T-helper 1 cell treated with Interleukin-12 subunit alpha and Interleukin-12 subunit beta and Interleukin-4 antibody, amounts not matched to agents 30 μg/mL and 1 μg/mL, for 36 hours (primary cell): ENCODE measurements around the gene ALS2.
A peak's percentile ranks its signal among the peaks of the same experiment; 100 is the strongest.
"Not testable (repeated sequence)": the region's sequence is repeated elsewhere in the genome, so short reads cannot be mapped to it uniquely, and the experiment has no call there.

Source experiments
- H3K27ac Mint-ChIP-seq: one replicate; pipeline ENCODE4 v1.8.0; 2021; ENCODE audit warnings: mild to moderate bottlenecking, mixed read lengths
- H3K27me3 Mint-ChIP-seq: one replicate; pipeline ENCODE4 v1.8.0; 2021; ENCODE audit warnings: low read depth, mixed read lengths
- H3K36me3 Mint-ChIP-seq: one replicate; pipeline ENCODE4 v1.8.0; 2021; ENCODE audit warnings: low read depth, mixed read lengths
- H3K4me1 Mint-ChIP-seq: one replicate; pipeline ENCODE4 v1.8.0; 2021; ENCODE audit warnings: low read depth, mixed read lengths
- H3K4me3 Mint-ChIP-seq: one replicate; pipeline ENCODE4 v1.8.0; 2021; ENCODE audit warnings: mild to moderate bottlenecking, moderate library complexity, mixed read lengths
- H3K9me3 Mint-ChIP-seq: one replicate; pipeline ENCODE4 v1.8.0; 2021; ENCODE audit warnings: mixed read lengths

Gene ALS2

GRCh38 chr2:201779901-201780673 lies 646 bp downstream of the ALS2 start:
- Mint-ChIP-seq H3K36me3 (no peaks in the 10 kb centered on the region), H3K4me1 (peaks cover 24% of the 10 kb centered on the region), H3K4me3 (peak overlapping the region; percentile 98), H3K27me3 (peaks cover 18% of the 10 kb centered on the region), H3K9me3 (no peaks in the 10 kb centered on the region), H3K27ac (peak overlapping the region; percentile 74)

GRCh38 chr2:201777869-201778268 lies 2.9 kb downstream of the ALS2 start:
- H3K4me3 Mint-ChIP-seq = no peak overlapping the region
- peaks cover 24% of the 10 kb centered on the region for H3K4me1 Mint-ChIP-seq
- no peaks in the 10 kb centered on the region for H3K36me3 Mint-ChIP-seq
- no peak overlapping the region for H3K27ac Mint-ChIP-seq
- H3K9me3 Mint-ChIP-seq = no peaks in the 10 kb centered on the region
- H3K27me3 Mint-ChIP-seq = peaks cover 9% of the 10 kb centered on the region

DNA sequence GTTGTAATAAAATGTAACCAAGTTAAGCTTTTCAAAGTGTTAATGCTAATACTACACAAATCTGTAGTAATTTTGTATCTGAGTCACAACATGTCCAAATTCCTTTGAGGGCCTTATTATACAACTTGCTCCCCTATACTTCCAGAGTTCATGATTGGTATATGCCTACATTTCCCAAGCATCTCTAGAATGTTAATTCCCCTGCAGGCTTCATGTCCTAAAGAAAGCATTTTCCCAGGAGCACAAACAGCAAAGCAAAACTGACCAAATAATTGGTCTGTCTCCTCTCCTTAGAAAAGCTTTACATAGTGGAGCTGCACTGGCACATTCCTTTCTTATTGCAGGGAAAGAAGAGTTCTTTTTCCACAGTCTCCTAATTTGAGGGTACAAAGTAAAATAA lies 3.7 kb downstream of the ALS2 start:
- H3K27me3 Mint-ChIP-seq = peaks cover 4% of the 10 kb centered on the region
- H3K9me3 Mint-ChIP-seq = no peaks in the 10 kb centered on the region
- H3K4me3 Mint-ChIP-seq = no peak overlapping the region
- H3K27ac Mint-ChIP-seq = no peak overlapping the region
- H3K4me1 Mint-ChIP-seq = peaks cover 24% of the 10 kb centered on the region
- H3K36me3 Mint-ChIP-seq = no peaks in the 10 kb centered on the region

GRCh38 chr2:201775326-201775725 lies 5.4 kb downstream of the ALS2 start:
- Mint-ChIP-seq H3K4me1 (peaks cover 16% of the 10 kb centered on the region), H3K27me3 (no peaks in the 10 kb centered on the region), H3K36me3 (no peaks in the 10 kb centered on the region), H3K9me3 (no peaks in the 10 kb centered on the region), H3K4me3 (no peak overlapping the region), H3K27ac (no peak overlapping the region)

DNA sequence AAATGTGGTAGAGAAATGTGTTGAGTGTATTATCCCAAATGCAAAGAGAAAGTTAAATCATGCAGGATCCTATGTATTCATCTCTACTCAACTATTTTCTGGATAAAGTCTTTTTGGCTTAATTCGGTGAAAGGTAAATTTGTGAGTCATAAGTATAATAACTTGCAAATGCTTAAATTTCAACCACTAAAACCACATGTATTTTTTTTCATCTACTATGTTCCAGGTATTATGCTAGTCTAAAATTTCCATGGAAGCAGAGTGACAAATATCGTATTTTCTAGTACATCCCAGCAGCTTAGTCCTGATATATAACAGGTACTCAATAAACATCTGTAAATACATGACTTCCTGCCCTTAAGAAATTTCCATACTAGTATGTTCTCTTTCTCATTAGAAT lies 6.2 kb downstream of the ALS2 start:
- Mint-ChIP-seq H3K27ac (no peak overlapping the region), H3K4me1 (peaks cover 10% of the 10 kb centered on the region), H3K36me3 (no peaks in the 10 kb centered on the region), H3K9me3 (no peaks in the 10 kb centered on the region), H3K4me3 (no peak overlapping the region), H3K27me3 (no peaks in the 10 kb centered on the region)

DNA sequence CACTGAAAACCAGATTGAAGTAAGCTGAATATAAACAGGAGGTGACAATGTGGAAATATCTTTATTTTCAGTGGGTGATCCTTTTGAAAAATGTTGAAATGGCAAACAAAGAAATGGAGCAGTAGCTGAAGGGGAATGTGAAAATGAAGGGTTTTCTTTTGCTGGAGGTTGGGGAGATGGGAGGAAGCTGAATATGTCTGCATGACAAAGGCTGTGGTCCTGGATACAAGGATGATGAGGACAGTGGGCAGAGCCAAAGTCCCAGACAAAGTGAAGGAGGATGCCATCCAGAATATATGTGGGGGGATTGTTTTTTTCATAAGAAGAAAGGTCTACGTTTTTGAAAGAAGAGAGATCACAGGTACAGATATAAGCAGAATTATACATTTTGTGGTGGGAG lies 6.7 kb downstream of the ALS2 start:
- H3K27me3 Mint-ChIP-seq = no peaks in the 10 kb centered on the region
- H3K27ac Mint-ChIP-seq = no peak overlapping the region
- no peak overlapping the region for H3K4me3 Mint-ChIP-seq
- no peaks in the 10 kb centered on the region for H3K36me3 Mint-ChIP-seq
- peaks cover 7% of the 10 kb centered on the region for H3K4me1 Mint-ChIP-seq
- H3K9me3 Mint-ChIP-seq = no peaks in the 10 kb centered on the region

GRCh38 chr2:201769666-201770373 lies 10.9 kb downstream of the ALS2 start:
- H3K4me1 Mint-ChIP-seq = peaks cover 2% of the 10 kb centered on the region
- peaks cover 3% of the 10 kb centered on the region for H3K36me3 Mint-ChIP-seq
- no peak overlapping the region for H3K4me3 Mint-ChIP-seq
- no peak overlapping the region for H3K27ac Mint-ChIP-seq
- no peaks in the 10 kb centered on the region for H3K9me3 Mint-ChIP-seq
- H3K27me3 Mint-ChIP-seq = no peaks in the 10 kb centered on the region

GRCh38 chr2:201768918-201769317 lies 11.8 kb downstream of the ALS2 start:
- Mint-ChIP-seq H3K27me3 (no peaks in the 10 kb centered on the region), H3K36me3 (peaks cover 3% of the 10 kb centered on the region), H3K4me3 (no peak overlapping the region), H3K9me3 (no peaks in the 10 kb centered on the region), H3K27ac (no peak overlapping the region), H3K4me1 (peaks cover 2% of the 10 kb centered on the region)

DNA sequence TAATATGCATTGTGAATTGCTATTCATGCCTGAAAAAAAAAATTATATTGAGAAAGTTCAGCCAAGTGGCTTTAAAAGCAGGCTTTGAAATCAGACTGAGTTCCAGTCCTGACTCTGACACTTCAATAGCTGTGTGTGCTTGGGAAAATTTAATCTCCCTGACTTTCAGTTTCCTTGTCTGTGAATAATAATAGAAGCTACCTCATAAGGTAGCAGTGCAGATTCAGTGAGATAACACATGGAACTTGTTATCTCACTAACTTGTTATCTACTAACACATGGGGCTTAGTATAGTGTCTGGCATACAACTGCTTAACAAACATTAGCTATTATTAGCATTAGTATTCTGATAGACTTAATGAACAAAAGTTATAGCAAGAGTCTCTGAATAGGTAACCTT lies 14.9 kb downstream of the ALS2 start:
- H3K4me3 Mint-ChIP-seq = no peak overlapping the region
- H3K4me1 Mint-ChIP-seq = peaks cover 2% of the 10 kb centered on the region
- no peak overlapping the region for H3K27ac Mint-ChIP-seq

GRCh38 chr2:201764469-201764868 lies 16.3 kb downstream of the ALS2 start:
- H3K9me3 Mint-ChIP-seq, H3K4me1 Mint-ChIP-seq, H3K27me3 Mint-ChIP-seq, H3K4me3 Mint-ChIP-seq, H3K27ac Mint-ChIP-seq: not testable (repeated sequence)
- H3K36me3 Mint-ChIP-seq = peaks cover 10% of the 10 kb centered on the region

More for the DNA sequence above, 14.9 kb downstream of the ALS2 start:
- Mint-ChIP-seq H3K36me3 (peaks cover 6% of the 10 kb centered on the region), H3K9me3 (no peaks in the 10 kb centered on the region), H3K27me3 (no peaks in the 10 kb centered on the region)

- Mint-ChIP-seq H3K4me3 (no peak overlapping the region), H3K9me3 (no peaks in the 10 kb centered on the region), H3K27ac (no peak overlapping the region), H3K4me1 (no peaks in the 10 kb centered on the region), H3K36me3 (peaks cover 8% of the 10 kb centered on the region), H3K27me3 (no peaks in the 10 kb centered on the region)
Observed at GRCh38 chr2:201761101-201761500, 19.6 kb downstream of the ALS2 start.

DNA sequence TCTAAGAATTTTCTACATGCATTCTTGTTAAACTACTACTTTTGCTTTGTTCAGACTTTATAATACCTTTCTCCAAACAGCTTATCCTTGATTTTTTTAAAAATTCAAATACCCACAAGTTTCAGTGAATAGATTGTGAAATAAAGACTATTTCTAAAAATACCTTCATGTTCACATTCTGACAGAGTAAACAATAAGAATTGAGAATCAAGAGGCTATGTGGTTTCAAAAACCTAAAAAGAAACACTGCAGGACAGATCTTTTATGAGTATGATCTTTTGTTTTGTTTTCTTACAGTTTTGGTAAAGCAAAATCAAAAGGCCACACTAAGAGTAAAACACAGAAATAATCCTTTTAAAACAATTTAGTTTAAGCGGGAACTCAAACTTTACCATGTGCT lies 21.2 kb downstream of the ALS2 start:
- H3K4me3 Mint-ChIP-seq = no peak overlapping the region
- no peaks in the 10 kb centered on the region for H3K9me3 Mint-ChIP-seq
- peaks cover 8% of the 10 kb centered on the region for H3K36me3 Mint-ChIP-seq
- no peak overlapping the region for H3K27ac Mint-ChIP-seq
- H3K27me3 Mint-ChIP-seq = no peaks in the 10 kb centered on the region
- no peaks in the 10 kb centered on the region for H3K4me1 Mint-ChIP-seq

DNA sequence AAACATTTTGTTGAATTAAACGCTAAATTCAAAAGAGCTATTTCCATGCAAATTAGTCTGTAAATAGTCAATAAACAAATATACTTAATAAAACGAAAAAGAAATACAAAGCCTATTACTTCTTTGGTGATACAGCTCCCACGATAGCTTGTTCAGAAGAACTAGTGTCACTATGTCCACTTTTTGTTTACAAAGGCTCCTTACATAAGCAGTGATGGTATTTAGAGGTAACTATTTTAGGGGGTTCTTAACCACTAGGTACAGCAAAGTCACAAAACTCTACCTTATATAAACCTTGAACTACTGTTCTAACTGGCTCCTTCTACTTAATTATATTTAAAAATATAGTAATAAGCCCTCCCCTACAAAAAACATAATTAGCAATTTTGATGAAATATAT lies 21.9 kb downstream of the ALS2 start:
- no peak overlapping the region for H3K27ac Mint-ChIP-seq
- no peaks in the 10 kb centered on the region for H3K4me1 Mint-ChIP-seq
- H3K9me3 Mint-ChIP-seq = no peaks in the 10 kb centered on the region
- H3K36me3 Mint-ChIP-seq = peaks cover 8% of the 10 kb centered on the region
- H3K27me3 Mint-ChIP-seq = no peaks in the 10 kb centered on the region
- no peak overlapping the region for H3K4me3 Mint-ChIP-seq

DNA sequence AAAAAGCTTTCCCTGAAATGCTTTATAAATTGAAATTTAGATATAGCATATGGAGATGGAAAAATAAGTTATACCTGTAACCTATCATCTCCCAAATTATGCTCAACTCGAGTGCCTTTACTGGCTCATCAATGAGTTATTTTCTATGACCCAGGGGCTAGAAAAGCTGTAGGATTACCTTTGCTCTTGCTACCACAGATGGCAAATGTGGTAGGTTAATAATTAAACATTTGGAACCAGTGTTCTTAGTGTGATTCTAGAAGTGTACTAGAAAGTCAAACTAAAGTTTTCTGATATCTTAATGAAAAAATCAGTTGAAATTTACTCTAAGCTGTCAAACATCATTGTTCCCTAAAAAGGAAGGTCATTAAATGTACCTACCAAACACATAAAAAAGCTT lies 22.5 kb downstream of the ALS2 start:
- H3K9me3 Mint-ChIP-seq = no peaks in the 10 kb centered on the region
- no peaks in the 10 kb centered on the region for H3K4me1 Mint-ChIP-seq
- H3K27ac Mint-ChIP-seq = no peak overlapping the region
- no peaks in the 10 kb centered on the region for H3K27me3 Mint-ChIP-seq
- peaks cover 8% of the 10 kb centered on the region for H3K36me3 Mint-ChIP-seq
- no peak overlapping the region for H3K4me3 Mint-ChIP-seq

DNA sequence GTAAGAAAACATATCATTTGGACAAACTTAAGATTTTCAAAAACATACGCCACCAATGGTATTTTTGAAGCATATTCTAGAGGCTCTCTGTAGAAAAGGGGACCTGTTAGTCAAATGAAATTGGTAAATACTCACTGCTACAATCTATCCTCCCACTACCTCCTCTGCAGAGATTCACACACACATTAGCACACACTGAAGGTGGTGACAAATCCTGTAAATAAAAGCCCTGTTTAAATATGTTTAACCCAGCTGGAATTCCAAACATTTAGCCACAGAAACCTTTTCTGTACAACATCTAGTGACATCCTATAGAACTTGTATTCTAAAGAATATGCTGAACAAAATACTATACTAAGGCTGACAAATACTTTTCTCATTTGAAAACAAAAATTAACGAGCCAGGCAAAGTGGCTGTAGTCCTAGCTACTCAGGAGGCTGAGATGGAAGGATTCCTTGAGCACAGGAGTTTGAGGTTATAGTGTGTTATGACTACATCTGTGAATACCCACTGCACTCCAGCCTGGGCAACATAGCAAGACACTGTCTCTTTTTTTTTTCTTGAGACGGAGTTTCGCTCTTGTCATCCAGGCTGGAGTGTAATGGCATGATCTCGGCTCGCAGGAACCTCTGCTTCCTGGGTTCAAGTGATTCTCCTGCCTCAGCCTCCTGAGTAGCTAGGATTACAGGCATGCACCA lies 25.9 kb downstream of the ALS2 start:
- Mint-ChIP-seq H3K27me3 (no peaks in the 10 kb centered on the region), H3K27ac (no peak overlapping the region), H3K9me3 (no peaks in the 10 kb centered on the region), H3K36me3 (peaks cover 3% of the 10 kb centered on the region), H3K4me1 (no peaks in the 10 kb centered on the region), H3K4me3 (no peak overlapping the region)
